Prostate gland (tissue), 2 donors: ENCODE data around the gene C9.
"Not testable (repeated sequence)": the region's sequence is repeated elsewhere in the genome, so short reads cannot be mapped to it uniquely, and the experiment has no call there.

Experiments
- CTCF ChIP-seq, 4 experiments: fragments of 200-600 bp in 2 of 4; fragments of 450-650 bp in 2 of 4; sonication (generic) in 2 of 4; IDR thresholded peaks; 1 replicate in 3 of 4; 2 replicates in 1 of 4; pipeline ENCODE4 v1.5.1; 2016 to 2019; ENCODE audit warnings: antibody characterized with exemption in 4 of 4, mild to moderate bottlenecking in 2 of 4, moderate library complexity in 2 of 4
- POLR2A ChIP-seq: fragments of 450-650 bp; IDR thresholded peaks from one replicate; pipeline ENCODE4 v1.6.1; 2016; ENCODE audit warnings: antibody characterized with exemption, mild to moderate bottlenecking

DNA sequence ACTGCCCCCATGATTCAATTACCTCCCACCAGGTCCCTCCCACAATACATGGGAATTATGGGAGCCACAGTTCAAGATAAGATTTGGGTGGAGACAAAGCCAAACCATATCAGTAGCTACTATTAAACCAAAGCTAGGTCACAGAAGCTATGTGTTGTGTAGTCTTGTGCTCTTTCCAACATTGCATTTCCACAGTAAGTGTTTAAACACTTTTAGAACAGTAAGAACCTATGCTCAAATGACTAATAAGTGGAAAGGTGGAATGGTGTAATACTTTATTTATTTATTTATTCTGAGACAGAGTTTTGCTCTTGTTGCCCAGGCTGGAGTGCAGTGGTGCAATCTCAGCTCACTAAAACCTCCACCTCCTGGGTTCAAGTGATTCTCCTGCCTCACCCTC lies 37.8 kb upstream of the C9 start:
- TF ChIP-seq CTCF (IDR thresholded peaks at IDR 0.05); POLR2A: not testable (repeated sequence)
